HG02938 (cell line): ENCODE results near the gene STEAP1B.
A peak's percentile ranks its signal among the peaks of the same experiment; 100 is the strongest.
"Not testable (repeated sequence)": the region's sequence is repeated elsewhere in the genome, so short reads cannot be mapped to it uniquely, and the experiment has no call there.

Experiments used
- ATAC-seq: cut with Tn5 transposase; IDR thresholded peaks from one replicate; pipeline ENCODE4 v1.9.1; 2021; ENCODE audit warnings: mild to moderate bottlenecking, moderate library complexity; ENCODE audit not compliant: unreplicated experiment

Gene STEAP1B

GRCh38 chr7:22499888-22500689, at the start of gene STEAP1B:
Gene STEAP1B (minus strand): TSS chr7:22500188. CDS start chr7:22494855, 5,333 bp downstream.
- peak; percentile 90 for ATAC-seq

- no peak for ATAC-seq
These were observed 49.1 kb upstream of the STEAP1B start for GRCh38 chr7:22549051-22549450.

- no peak for ATAC-seq
These were observed 48.3 kb upstream of the STEAP1B start for GRCh38 chr7:22548313-22548712.

- ATAC-seq, result no peak
These were observed 46.8 kb upstream of the STEAP1B start for GRCh38 chr7:22546769-22547168.

GRCh38 chr7:22545529-22545928, 45.5 kb upstream of the STEAP1B start:
- no peak for ATAC-seq

- no peak for ATAC-seq
These were observed 44.3 kb upstream of the STEAP1B start for GRCh38 chr7:22544245-22544644.

GRCh38 chr7:22543169-22543568, 43.2 kb upstream of the STEAP1B start:
- no peak for ATAC-seq

- no peak for ATAC-seq
These were observed 42.7 kb upstream of the STEAP1B start for GRCh38 chr7:22542669-22543068.

- ATAC-seq, result no peak
These were observed 42.3 kb upstream of the STEAP1B start for GRCh38 chr7:22542254-22542653.

- ATAC-seq, result no peak
These were observed 41.8 kb upstream of the STEAP1B start for GRCh38 chr7:22541789-22542188.

- not testable (repeated sequence) for ATAC-seq
These were observed 28.5 kb upstream of the STEAP1B start for GRCh38 chr7:22528537-22528936.

- ATAC-seq, result not testable (repeated sequence)
These were observed 24.5 kb upstream of the STEAP1B start for GRCh38 chr7:22524353-22524947.

- ATAC-seq, result not testable (repeated sequence)
These were observed 23.7 kb upstream of the STEAP1B start for GRCh38 chr7:22523478-22524352.

- ATAC-seq, result not testable (repeated sequence)
These were observed 19.6 kb upstream of the STEAP1B start for GRCh38 chr7:22519560-22519959.

- ATAC-seq, result not testable (repeated sequence)
These were observed 17.0 kb upstream of the STEAP1B start for GRCh38 chr7:22516950-22517349.

- ATAC-seq, result not testable (repeated sequence)
These were observed 15.0 kb upstream of the STEAP1B start for GRCh38 chr7:22514963-22515362.

GRCh38 chr7:22507320-22507719, 7.3 kb upstream of the STEAP1B start:
- not testable (repeated sequence) for ATAC-seq

GRCh38 chr7:22506316-22507020, 6.5 kb upstream of the STEAP1B start:
- not testable (repeated sequence) for ATAC-seq

GRCh38 chr7:22504519-22504918, 4.5 kb upstream of the STEAP1B start:
- not testable (repeated sequence) for ATAC-seq

- ATAC-seq, result not testable (repeated sequence)
These were observed 2.1 kb upstream of the STEAP1B start for GRCh38 chr7:22502104-22502503.

GRCh38 chr7:22501336-22501735, 1.3 kb upstream of the STEAP1B start:
- ATAC-seq, result not testable (repeated sequence)
